ENCODE data around the gene MIER1.
A peak's percentile ranks its signal among the peaks of the same experiment; 100 is the strongest.
"Not testable (repeated sequence)": the region's sequence is repeated elsewhere in the genome, so short reads cannot be mapped to it uniquely, and the experiment has no call there.

Gene MIER1

GRCh38 chr1:66924756-66925557 lies at the start of gene MIER1, which contains the start of gene DNAI4:
Gene MIER1, plus strand, starts transcription at chr1:66924990. Its CDS starts 39 bp downstream, at chr1:66925029.
Gene DNAI4, minus strand, starts transcription at chr1:66924856. Its CDS starts 25 bp downstream, at chr1:66924831.
- peak; percentile 98 for DNase-seq

DNA sequence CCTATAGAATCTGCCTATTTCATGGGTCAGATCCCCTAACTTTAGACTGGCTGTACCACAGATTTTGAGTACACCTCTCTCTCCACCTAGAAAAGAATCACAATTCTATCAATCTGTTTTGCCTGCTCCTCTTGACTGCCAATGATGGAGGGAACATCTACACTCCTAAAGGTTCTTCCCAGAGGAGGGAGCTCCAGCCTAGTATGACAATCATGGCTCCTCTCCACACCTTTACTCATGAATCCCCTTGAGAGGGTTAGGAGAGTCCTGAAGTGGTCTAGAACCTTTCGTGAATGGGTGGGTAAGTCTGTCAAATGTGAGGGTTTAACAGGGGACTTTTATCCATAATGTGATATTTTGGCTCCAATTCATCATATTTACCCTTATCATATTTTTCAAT lies 48.1 kb upstream of the MIER1 start:
- no peak for DNase-seq

- DNase-seq: no peak
Measured at GRCh38 chr1:66889030-66889429, 35.8 kb upstream of the MIER1 start.

DNA sequence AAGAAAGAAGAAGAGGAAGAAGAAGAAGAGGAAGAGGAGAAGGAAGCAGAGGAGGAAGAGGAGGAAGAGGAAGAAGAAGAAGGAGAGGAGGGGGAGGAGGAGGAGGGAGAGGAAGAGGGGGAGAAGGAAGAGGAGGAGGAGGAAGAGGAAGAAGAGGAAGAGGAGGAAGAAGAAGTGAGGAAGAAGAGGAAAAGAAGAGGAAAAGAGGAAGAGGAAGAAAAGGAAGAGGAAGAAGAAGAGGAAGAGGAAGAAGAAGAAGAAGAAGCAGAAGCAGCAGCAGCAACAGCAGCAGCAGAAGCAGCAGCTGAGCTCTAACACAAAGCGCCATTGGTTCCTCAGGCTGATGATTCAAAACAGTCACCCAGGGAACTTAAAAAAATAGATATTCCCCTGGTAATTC lies 34.2 kb upstream of the MIER1 start:
- no peak for DNase-seq

DNA sequence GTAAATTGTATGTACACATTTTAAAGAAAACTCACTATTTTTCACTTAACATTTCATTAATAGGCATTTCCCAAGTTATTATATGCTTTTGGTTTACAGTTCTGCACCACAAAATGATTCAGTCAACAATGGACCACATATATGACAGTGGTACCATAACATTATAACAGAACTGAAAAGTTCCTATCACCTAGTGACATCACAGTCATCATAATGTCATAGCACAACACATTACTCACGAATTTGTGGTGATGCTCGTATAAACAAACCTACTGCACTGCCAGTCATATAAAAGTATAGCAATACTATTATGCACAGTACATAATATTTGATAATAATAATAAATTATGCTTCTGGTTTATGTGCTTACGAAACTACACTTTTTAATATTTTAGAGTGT lies 31.1 kb upstream of the MIER1 start:
- DNase-seq: no peak

DNA sequence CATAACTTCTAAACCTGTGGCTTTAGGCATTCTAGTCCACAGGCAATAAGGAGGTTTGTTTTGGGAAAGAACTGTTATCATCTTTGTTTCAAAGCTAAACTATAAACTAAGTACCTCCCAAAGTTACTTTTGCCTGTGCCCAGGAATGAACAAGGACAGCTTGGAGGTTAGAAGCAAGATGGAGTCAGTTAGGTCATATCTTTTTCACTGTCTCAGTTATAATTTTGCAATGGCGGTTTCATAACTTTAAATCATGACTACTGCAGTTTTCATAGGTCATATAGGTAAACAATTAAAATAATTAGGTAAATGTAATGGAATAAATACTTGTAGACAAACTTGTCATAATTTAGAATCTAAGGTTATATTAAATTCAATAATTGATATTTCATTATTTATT lies 9.6 kb upstream of the MIER1 start:
- not testable (repeated sequence) for DNase-seq

GRCh38 chr1:66916320-66916719 lies 8.5 kb upstream of the MIER1 start:
- no peak for DNase-seq

DNA sequence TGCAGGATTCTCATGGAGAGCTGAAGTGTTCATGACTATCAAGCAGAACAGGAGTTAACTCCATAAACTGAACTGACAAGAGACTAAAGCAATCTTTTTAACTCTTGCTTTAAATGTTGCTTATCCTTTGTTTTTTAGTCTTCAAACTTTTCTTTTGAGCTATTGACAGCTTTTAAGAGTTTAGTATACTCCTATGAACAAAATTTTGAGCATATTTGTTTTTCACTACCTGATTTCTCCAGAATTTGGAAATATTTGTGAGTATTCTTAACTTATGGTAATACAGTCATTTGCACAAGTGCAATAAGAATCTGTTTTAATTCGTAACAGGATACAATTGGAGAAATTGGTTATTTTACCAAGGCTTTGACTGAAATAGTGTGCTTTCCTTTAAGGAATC lies 7.3 kb upstream of the MIER1 start:
- DNase-seq: no peak

- no peak for DNase-seq
Measured at GRCh38 chr1:66919063-66919462, 5.7 kb upstream of the MIER1 start.

- no peak for DNase-seq
Measured at GRCh38 chr1:66919828-66920227, 5.0 kb upstream of the MIER1 start.

DNA sequence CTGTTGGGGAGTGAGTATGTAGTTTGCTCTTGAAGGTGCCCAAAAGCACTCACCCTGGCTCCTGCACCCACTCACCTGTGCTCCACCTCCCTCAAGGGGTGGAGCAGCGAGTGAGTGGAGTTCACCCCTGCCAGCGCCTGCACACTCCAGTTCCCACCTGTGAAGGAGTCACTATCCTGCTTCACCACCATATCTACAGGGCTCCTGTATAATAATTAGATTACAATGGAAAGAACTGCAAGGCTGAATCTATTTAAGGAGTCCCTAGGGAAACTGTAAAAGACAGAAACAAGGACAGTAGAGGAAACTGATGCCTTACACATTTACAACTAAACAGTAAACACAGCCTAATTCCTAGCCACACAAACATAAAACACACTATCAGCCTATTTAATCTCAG lies 4.2 kb upstream of the MIER1 start:
- DNase-seq: no peak

- no peak for DNase-seq
Measured at GRCh38 chr1:66925558-66925910, 744 bp downstream of the MIER1 start.

DNA sequence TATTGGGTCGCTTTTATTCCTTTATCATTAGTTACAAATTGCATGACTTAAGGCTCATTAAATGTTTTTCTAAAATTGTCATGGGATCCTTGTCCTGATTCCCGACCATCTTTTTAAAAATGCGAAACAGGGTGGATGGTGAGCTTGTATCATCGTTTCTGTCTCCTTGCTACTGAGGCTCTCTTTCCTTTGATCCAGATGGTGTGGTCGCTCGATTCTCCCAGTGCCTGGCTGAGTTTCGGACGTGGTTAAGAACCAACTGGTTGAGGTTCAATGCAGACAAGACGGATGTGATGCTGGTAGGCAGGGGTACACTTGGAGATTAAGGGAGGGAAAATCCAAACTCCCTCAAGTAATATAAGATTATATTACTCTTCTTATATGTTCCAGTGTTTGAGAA lies 1.2 kb downstream of the MIER1 start:
- DNase-seq: no peak

GRCh38 chr1:66927528-66927927 lies 2.7 kb downstream of the MIER1 start:
- DNase-seq: no peak

DNA sequence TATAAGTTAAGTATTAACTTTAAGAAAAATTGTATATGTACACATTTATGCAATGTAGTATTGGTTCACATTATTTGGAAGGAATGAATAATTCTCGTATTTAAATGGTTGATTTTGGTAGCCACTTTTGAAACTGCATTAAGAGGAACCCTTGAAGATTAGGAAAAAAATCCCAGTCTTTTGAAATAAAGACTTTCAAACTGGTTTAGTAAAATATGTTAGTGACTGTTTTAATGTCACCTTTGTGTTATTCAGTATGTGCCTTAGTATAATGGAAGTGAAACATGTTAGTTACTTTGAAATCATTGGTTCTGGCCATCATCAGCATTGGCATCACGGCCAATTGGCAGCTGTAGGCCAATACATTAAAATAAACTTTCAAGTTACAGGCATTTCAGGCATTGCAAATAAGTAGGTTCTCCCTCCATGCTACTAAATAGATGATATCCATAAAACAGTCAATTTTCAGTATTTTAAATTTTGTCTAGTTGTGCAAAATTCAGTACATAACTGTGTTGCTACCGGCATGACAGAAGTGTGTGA lies 4.4 kb downstream of the MIER1 start:
- no peak for DNase-seq

DNA sequence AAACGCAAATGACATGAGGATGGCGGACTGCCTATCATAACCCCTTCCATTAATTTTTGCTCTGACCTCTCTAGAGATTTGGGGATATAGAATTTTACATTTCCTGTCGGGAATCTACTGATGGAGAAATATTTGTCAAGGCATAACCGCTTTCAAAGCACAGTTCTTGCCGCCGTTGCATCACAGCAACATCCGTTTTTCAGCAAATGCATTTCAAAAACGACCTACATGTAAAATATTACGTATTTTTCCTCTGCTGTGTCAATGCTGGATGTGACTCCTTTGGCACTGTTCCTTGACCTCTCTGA lies 4.9 kb downstream of the MIER1 start:
- DNase-seq: no peak

DNA sequence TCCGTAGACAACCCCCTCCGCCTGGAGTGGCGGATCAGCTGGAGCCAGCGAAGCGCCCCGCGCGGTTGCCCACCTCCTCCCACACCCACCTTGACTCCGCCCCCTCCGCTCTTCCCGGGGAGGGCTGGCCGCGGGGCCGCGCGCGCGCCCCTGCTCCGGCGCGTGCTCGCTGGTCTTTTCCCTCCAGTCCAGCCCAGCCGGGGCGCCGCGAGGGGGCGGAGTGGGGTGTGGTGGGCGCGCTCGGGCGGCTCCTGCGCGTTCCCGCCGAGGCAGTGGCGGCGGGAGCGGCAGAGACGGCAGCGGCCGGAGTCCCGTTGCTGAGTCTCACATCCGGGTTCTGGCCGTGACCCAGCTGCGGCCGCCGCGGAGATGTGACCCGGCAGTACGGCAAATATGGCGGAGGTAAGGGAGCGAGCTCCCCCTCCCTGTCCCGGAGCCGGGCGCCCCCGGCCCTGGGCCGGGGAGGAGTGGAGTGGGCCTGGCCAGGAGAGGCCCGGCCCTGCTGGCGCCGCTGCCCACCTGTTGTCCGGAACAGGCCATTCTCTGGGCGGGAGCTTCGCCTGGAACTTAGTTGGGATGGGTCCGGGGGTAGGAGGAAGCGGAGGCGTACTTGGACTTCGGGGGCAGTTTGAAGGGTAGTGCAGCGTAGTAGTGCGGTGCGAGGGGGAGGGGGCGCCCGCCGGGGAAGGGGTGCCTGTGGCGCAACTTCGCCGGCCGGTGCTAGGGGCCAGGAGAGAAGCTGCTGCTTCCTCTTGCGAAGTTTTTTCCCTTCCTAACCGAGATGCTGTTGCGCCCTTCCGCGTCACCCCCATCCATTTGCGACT lies 5.4 kb downstream of the MIER1 start:
- DNase-seq: peak; percentile 98

DNA sequence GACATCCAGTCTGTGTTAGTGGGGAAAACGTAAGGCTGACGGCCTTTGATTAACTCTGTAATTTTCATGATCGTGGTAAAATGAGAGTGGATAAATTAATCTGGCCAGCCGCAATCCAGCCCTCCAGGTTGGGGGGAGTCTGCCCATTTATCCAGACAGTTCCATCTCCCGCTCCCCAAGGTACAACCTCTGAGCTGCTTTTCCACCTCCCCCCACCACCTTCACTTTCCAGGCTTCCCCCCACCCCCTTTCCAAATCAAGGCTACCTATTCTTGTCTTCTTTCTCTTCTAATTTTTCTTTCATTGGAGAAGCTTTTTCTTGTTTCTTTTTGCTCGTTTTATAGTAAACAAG lies 6.0 kb downstream of the MIER1 start:
- DNase-seq: no peak

DNA sequence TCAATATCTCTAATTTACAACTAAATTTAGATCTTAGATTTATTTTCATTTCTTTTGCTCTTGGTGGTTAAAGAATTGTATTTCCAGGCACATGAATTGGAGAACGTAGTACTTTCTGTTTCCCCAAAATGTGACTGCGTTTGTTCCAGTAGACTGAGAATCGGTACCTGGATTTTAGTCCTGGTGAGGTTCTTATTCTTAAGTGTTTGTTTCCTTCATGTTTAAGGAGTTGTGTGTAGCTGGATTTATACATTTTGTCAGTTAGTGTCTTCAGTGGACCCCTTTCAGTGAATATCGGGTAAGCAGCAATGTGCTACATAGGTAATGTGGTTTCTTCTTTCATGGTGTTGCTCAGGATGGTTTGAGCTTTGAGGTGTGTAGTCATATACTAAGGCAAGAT lies 6.8 kb downstream of the MIER1 start:
- DNase-seq: no peak

- DNase-seq: no peak
Measured at GRCh38 chr1:66932291-66932690, 7.5 kb downstream of the MIER1 start.

GRCh38 chr1:66933887-66934700 lies 9.3 kb downstream of the MIER1 start:
- DNase-seq: no peak

GRCh38 chr1:66937529-66938234 lies 12.9 kb downstream of the MIER1 start:
- DNase-seq: no peak

DNA sequence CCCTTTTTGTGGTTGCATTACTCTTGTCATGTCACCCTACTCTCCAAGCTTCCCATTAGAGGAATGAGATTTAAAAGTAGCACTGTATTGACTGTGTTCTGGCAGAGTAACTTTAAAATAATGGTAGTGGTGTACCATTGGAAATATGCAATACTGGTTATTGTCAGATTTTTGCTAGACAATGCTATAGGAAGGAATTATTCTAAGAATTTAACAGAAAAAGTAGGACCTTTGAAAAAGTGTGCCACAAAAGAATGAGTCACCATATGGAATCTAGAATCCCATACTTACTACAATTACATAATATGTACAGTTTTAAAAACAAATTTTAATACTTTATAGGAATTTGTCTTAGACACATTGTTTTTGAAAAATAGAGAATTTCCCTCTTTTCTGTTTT lies 13.8 kb downstream of the MIER1 start:
- no peak for DNase-seq
